Measurements from ENCODE around the gene SIK2.

The SIK2 gene

DNA sequence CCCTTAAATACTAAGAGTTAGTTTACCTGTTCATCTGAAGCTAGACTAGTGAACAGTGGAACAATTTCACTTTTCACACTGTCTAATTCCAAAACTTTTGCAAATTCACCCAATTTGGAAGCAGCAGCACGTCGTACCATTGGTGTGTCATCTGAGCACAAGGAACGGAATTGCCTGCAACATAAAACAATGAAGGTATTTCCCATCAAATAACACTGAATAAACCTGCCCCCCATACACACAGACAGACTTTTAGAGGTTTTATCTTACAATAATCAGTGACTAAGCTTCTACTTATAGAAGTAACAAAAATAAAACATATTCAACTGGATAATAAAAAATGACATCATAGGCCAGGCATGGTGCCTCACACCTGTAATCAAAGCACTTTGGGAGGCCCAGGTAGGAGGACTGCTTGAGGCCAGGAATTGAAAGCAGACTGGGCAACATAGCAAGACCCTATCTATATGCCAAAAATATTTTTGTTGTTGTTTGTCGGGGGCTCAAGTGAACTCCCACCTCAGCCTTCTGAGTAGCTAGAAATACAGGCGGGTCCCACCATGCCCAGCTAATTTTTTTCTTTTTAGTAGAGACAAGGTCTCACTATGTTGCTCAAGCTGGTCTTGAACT lies 157.6 kb downstream of the SIK2 start:
- DNase-seq (ENCODE audit: low read depth, low spot score): no peak

DNA sequence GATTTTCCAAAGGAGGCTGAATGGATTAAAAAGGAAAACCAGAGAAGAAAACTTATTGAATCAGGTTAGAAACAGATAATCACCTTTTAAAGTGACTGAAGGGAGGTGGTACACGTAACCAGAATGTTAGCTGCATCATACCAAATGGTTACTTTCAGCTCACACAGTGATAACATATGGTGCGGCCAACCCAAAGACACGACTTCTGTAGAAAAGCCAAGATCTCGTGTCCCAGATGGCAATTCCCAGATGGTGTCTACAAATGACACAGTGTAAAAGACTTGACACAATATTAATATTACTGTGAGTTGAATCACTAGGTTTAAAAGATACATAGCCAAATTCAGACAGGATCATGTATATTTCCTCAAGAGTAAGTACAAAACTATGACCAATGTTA lies 158.8 kb downstream of the SIK2 start:
- DNase-seq (ENCODE audit: low read depth, low spot score): no peak

DNA sequence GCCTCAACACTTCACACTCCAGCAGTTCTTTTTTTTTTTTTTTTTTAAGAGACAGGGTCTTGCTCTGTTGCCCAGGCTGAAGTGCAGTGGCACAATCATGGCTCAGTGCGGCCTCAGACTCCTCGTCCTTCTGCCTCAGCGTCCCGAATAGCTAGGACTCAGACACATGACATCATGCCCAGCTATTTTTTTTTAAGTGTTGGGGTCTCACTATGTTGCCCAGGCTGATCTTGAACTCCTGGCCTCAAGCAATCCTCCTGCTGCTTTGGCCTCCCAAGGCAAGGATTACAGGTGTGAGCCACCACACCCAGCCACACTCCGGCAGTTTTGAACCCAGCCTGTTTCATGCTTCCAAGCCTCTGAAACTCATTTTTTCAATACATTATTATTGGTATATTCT lies 160.3 kb downstream of the SIK2 start:
- DNase-seq (ENCODE audit: low read depth, low spot score): no peak

- no peak for DNase-seq (ENCODE audit: low read depth, low spot score)
Observed at GRCh38 chr11:111762981-111763643, 160.9 kb downstream of the SIK2 start.

DNA sequence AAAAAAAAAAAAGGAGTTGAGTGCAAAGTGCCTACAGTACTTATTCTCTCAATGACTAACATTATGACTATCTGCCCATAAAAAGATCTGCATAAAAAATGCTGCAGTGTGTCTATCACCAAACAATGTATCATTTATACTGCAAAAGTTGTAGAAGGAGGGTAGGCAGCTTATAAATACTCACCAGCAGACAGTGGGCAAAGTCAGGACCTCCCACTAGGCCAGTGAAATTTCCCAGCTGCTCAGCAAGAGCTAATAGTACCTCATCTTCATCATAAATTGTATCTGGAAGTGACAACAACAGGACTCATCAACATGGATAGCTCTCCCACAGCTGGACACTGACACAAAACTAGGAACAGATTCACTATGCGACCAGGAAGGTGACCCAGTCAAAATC lies 162.4 kb downstream of the SIK2 start:
- no peak for DNase-seq (ENCODE audit: low read depth, low spot score)

- no peak for DNase-seq (ENCODE audit: low read depth, low spot score)
Observed at GRCh38 chr11:111765320-111765983, 163.2 kb downstream of the SIK2 start.

DNA sequence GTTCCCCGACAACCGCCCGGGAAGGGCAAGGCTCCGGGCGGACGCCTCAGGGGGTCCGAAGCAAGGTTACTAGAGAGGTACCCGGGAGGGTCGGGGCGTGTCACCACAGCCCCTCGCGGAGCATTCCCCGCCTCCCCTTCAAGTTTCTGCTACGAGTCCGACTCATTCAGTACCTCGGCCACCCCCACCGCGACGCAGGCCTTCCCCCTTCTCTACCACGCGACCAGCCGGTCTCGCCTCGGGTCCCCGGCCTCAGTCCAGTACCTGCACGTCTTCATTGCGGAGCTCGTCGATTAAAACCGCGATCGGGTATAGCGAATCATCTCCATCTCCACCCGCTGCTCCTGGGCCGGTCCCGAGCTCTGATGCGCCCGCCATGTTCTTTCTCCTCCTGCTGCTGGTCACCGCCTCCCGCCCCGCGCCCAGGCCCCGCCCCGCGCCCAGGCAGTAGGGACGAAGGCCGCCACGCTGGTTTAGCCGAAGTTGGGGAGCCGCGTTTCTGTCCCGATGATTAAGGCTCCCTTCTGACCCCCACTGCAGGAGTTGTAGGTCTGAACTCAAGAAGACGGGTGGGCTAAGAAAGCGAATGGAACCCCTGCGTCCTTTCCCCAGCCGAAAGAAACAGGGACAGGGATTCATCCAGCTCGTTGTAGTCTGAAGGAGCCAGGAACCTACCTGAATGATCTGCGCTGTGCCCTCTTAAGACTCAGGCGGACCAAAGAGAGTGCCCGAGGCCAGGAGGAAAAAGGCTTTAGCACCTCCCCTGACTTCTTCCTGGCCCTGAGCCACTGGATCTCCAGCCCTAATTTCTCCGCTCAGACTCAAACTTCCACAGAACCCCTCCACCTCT lies 164.0 kb downstream of the SIK2 start, which contains the start of gene PPP2R1B:
Gene PPP2R1B, minus strand, starts transcription at position 406 of the 850 bp plus-strand sequence. Its CDS starts 28 bp downstream, at position 378.
- DNase-seq (ENCODE audit: low read depth, low spot score): peak; percentile 56

DNA sequence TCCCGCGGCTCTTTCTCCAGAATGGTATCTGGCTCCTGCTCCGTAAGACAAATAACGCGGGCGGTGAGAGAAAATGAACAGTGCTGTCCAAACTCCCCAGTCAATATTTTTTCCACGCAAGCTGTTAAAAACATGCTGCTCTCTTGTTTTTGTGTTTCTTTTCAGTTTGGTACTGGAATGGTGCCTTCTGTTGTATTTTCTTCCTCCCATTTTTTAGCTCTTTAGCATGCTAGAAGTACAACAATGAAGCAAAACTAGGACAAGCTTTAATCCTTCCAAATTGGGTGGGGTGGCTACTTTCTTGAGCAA lies 164.5 kb downstream of the SIK2 start:
- no peak for DNase-seq (ENCODE audit: low read depth, low spot score)

GRCh38 chr11:111770581-111771134 lies 168.4 kb downstream of the SIK2 start:
- no peak for DNase-seq (ENCODE audit: low read depth, low spot score)

- peak; percentile 42 for DNase-seq (ENCODE audit: low read depth, low spot score)
Observed at GRCh38 chr11:111771205-111771604, 169.0 kb downstream of the SIK2 start.

DNA sequence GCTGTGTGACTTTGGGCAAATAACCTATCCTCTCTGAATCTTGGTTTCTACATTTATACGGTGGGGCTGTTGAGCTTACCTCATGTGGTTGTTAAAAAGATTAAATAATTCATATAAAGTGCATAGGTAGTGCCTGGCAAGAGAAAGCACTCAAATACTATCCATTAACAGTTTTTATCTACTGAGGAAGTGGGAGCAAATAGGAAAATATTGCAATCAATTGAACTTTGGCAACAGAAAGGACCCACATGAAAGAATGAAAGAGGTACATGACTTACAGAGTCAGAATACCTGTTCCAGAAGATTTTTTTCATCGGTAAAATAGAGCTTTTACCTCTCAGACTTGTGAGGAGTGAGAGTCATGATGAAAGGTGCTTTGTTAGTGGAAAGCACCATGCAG lies 170.3 kb downstream of the SIK2 start:
- DNase-seq (ENCODE audit: low read depth, low spot score): no peak

GRCh38 chr11:111774955-111775710 lies 172.9 kb downstream of the SIK2 start:
- DNase-seq (ENCODE audit: low read depth, low spot score): no peak

DNA sequence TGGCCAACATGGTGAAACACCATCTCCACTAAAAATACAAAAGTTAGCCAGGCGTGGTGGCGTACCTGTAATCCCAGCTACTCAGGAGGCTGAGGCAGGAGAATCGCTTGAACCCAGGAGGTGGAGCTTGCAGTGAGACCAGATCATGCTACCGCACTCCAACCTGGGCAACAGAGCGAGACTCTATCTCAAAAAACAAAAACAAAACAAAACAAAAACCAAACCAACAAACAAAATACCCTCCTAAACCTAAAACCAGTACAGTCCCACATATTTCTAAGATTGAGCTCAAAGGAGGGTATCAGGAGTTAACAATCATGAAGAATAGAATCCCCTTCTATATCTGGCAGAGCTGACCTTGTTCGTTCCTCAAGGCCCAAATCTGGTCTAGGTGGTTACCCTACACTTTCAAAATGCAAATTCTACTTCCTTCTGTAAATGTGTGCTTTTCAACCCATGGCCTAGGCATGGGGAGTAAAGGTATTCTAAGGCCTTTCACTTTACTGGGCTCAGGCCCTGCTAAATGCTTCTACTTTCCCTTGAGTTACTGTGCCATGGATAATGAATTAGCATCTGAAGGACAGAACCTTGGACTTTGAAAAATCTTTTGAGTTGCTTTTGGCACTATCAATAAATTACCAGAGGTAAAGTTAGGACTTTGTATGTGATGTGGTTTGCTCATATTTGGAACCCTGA lies 174.3 kb downstream of the SIK2 start:
- DNase-seq (ENCODE audit: low read depth, low spot score): no peak

GRCh38 chr11:111777094-111778046 lies 175.1 kb downstream of the SIK2 start:
- DNase-seq (ENCODE audit: low read depth, low spot score): no peak

GRCh38 chr11:111778047-111778558 lies 175.9 kb downstream of the SIK2 start:
- no peak for DNase-seq (ENCODE audit: low read depth, low spot score)

DNA sequence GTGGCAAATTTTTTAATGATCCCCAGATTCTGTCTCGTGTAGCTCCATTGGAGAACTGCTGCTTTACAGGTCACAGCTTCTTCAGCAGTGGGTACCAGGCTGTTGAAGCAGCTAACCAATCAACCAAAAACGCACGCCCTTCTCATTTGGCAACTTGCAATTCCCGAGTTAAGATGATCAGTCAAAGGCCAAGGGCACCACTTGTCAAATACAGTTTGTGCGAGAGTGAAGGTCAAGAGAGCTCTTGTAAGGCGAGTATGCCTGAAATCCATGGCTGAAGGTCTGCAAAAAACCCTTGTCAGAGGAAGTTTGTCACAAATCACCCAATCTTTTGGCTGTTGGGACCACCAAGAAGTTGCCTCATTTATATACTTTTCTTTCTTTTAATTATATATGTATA lies 176.9 kb downstream of the SIK2 start:
- no peak for DNase-seq (ENCODE audit: low read depth, low spot score)
